NCI-H526 treated with DMSO at 0.1 percent for 48 hours (cell line): ENCODE data around the gene TRIM44.
"Not testable (repeated sequence)": the region's sequence is repeated elsewhere in the genome, so short reads cannot be mapped to it uniquely, and the experiment has no call there.

ENCODE experiments used
- DNase-seq: peaks from one replicate; lab custom pipeline; 2025; lab: John Stamatoyannopoulos, UW

Gene TRIM44

GRCh38 chr11:35632301-35632700 is 30.3 kb upstream of the TRIM44 start:
- DNase-seq = no peak

DNA sequence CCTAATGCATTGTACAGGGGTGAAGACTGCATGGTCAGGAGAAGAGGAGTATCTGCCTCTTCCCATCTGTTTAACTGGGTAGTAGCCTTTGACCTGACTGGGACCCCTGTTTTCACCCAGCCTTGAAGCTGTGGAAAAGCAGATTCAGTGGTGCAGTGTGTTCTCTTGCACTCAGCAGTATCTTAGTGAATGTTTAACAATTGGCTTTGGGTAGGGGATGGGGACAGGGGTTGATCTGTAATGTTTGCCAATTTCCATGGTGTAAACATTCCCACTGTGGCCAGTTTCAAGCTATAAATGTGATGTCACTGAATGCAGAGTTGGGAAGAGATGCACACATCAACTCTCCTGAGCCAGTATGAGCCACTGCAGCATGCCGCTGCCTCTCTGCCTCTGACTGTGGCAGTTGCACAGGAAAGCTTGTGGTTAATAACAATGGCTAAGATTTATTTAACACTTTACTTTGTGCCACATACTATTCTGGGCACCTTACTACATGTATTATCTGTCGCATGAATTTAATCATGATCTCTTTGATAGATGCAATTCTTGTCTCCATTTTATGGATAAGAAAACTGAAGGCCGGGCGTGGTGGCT is 28.6 kb upstream of the TRIM44 start:
- DNase-seq = no peak

DNA sequence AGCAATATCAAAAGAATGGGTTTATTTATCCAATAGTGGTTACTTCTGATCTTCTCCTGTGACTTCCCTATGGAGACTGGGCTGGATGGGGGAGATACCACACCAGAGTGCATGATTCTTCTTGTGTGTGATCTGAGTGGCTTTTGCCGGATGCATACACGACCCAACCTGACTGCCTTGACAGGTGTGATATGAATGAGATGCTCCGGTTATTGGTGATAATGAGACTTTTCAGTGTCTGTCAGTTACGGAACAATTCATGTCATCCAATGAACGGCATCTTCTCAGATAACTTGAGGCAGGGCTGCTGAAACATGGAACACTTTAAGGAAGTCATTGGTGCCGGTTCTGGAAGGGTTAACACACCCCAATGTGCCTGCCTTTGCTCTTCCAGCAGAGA is 26.6 kb upstream of the TRIM44 start:
- no peak for DNase-seq

DNA sequence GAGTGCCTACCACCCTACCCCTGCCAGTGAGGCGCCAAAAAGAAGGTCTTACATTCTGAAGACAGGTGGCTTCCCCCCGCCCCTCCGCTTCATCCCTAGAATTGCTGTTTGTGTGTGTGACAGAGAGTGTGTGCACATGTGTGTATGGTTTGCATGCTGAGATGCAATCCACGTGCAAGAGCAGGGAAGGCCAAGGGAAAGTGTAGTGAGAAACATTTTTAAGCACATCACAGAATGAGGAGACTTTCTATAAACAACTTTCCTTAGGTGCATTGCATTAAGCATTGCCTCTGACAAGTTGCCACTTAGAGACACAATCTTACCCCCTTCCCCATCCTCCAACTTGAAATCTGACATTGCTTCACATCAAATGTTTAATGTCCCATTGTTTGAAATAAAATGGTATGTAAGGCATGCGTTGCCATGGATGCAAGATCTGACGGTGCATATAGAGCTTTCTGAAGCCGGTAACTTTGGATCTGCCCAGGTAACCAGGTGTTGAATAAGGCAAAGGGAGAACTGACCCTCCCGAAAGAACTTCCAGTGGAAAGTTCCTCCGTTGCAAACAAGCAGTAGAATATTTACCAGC is 22.9 kb upstream of the TRIM44 start:
- no peak for DNase-seq

GRCh38 chr11:35641171-35641897 is 21.2 kb upstream of the TRIM44 start:
- no peak for DNase-seq

DNA sequence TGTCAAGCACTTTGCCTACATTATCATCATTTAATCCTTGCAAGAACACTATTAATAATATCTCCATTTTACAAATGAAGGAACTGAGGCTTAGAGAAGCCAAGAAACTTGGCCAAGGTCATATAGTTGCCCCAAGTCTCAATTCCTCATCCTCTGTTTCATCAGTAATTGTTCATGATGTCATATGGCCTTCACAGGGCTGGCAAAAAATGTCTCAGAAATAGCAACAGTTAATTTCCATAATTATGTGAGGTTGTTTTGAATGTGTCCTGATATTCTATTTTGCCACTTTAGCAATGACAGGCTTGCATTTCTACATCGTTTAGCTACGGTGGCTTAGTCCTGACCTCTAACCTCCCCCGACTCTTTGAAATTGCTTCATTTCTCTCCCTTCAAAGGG is 20.6 kb upstream of the TRIM44 start:
- no peak for DNase-seq

DNA sequence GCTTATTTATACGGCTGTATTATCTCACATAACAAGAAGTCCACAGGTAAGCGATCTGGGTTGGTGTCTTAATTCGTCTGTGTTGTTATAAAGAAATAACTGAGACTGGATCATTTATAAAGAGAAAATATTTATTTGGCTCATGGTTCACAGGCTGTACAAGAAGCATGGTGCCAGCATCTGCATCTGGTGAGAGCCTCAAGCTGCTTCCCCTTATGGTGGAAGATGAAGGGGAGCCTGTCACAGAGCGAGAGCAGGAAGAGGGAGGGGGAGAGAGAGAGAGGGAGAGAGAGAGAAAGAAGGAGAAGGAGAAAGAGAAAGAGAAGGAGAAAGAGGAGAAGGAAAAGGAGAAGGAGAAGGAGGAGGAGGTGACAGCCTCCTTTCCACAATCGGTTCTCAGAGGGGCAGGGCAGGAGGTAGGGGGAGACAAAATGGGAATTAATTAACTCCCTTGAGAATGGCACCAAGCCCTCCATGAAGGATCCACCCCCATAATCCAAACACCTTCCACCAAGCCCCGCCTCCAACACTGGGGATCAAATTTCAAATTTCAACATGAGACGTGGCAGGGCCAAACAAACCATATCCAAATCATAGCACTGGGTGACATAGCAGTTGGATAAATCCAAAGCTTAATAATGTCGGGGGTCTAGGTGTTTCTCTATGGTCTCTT is 15.0 kb upstream of the TRIM44 start:
- peak; percentile 19 for DNase-seq

DNA sequence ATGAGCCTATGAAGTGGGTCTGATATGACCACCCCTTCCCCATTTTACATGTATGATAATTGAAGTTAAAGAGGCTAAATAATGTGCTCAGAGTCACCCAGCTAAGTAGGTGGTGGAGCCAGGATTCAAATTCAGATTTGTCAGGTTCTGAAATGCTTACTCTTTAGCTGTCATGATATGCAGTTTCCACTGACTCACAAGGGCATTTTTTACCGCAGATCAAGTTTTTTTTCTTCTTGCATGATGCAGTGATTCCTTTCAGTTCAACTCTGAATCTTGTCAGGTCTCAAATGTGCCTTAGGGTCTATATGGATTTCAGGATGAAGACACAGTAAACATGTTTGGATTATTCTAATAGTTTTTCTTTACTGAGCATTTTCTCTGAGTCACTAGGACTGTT is 12.6 kb upstream of the TRIM44 start:
- no peak for DNase-seq

GRCh38 chr11:35650467-35650866 is 12.1 kb upstream of the TRIM44 start:
- DNase-seq = no peak

DNA sequence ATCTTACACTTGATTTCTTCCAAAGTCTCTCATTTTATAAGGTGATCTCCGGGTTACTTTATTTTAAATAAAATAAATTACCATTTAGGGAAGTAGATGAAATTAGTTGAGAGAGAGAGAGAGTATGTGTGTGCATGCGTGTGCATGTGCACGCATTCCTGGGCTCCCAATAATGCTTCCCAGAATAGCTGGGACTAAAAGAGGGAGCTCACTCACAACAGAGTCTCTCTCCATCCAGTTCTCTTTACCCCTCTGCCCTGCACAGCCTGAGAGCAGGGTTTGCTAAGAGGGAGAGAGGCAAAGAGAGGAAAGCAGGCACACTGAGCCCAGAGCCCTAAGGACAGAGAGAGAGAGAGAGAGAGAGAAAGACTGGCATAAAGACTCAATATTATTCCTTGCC is 11.3 kb upstream of the TRIM44 start:
- DNase-seq = no peak

DNA sequence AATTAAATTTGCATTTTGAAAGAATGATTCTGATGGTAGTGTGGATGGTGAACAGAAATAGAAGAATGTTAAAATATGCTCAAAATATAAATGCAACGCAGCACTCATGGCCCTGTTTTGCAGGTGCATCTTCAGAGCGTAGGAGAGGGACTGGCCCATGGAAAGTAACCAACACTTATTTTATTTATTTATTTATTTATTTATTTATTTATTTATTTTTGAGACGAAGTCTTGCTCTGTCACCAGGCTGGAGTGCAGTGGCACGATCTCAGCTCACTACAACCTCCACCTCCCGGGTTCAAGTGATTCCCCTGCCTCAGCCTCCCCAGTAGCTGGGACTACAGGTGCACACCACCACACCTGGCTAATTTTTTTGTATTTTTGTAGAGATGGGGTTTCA is 9.8 kb upstream of the TRIM44 start:
- not testable (repeated sequence) for DNase-seq

GRCh38 chr11:35654711-35655110 is 7.9 kb upstream of the TRIM44 start:
- DNase-seq = no peak

- DNase-seq = no peak
Observed at GRCh38 chr11:35655254-35655653, 7.3 kb upstream of the TRIM44 start.

GRCh38 chr11:35655856-35656255 is 6.7 kb upstream of the TRIM44 start:
- no peak for DNase-seq

GRCh38 chr11:35658020-35658948 is 4.3 kb upstream of the TRIM44 start:
- DNase-seq = no peak

DNA sequence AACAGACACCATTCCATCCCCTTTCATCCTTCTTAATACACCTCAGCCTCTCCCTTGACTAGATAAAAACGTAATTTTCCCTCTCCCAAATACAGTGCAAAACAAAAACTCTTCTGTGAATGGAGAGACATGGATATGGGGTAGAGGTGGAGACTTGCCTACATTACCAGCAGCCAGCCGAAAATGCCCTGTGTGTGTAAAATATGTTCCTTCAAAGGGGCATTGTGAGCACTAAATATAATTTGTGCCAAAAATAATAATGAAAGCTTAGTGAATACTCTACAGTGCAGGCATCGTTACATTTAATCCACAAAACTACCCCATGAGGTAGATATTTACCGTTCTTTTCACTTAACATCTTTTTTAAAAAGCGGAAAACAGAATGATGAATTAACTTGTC is 1.0 kb upstream of the TRIM44 start:
- DNase-seq = no peak

GRCh38 chr11:35662061-35662648 is 420 bp upstream of the TRIM44 start:
- DNase-seq = peak; percentile 79

GRCh38 chr11:35663408-35663702 is 780 bp downstream of the TRIM44 start:
- DNase-seq = no peak

GRCh38 chr11:35664977-35665441 is 2.4 kb downstream of the TRIM44 start:
- no peak for DNase-seq

DNA sequence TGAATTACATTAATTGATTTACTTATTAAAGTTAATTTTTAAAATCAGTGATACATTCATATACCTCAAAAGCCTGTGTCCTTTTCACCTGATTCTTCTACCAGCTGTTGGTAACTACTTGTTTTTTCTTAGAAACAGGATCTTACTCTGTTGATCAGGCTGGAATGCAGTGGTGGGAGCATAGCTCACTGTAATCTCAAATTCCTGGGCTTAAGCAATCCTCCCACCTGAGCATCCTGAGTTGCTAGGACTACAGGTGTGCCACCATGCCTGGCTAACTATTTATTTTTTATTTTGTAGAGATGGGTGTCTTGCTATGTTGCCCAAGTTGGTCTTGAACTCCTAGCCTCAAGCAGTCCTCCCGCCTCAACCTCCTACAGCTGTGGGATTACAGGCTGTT is 4.7 kb downstream of the TRIM44 start:
- no peak for DNase-seq

DNA sequence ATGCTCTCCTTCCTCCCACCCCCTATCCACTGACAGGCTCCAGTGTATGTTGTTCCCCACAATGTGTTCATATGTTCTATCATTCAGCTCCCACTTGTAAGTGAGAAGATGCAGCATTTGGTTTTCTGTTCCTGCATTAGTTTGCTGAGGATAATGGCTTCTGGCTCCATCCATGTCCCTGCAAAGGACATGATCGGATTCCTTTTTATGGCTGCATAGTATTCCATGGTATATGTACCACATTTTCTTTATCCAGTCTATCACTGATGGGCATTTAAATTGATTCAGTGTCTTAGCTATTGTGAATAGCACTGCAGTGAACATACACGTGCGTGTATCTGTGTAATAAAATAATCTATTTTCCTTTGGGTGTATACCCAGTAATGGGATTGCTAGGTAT is 5.8 kb downstream of the TRIM44 start:
- not testable (repeated sequence) for DNase-seq
